Pericardium fibroblast (primary cell): ENCODE results near the gene OSBPL2. TPM values are rescaled to one million over a fixed set of nuclear protein-coding genes. Genes with fewer than 3 reads are reported as not detected.

Experiments
- total RNA-seq: library from RNA; depleted of rRNA; stranded (reverse); fragments of >200 nt; gene quantifications from 2 replicates; pipeline ENCODE4 v1.2.3, GENCODE V29; 2015

Gene OSBPL2
- total RNA-seq = 15.0 and 18.2 TPM in 2 replicates

DNA sequence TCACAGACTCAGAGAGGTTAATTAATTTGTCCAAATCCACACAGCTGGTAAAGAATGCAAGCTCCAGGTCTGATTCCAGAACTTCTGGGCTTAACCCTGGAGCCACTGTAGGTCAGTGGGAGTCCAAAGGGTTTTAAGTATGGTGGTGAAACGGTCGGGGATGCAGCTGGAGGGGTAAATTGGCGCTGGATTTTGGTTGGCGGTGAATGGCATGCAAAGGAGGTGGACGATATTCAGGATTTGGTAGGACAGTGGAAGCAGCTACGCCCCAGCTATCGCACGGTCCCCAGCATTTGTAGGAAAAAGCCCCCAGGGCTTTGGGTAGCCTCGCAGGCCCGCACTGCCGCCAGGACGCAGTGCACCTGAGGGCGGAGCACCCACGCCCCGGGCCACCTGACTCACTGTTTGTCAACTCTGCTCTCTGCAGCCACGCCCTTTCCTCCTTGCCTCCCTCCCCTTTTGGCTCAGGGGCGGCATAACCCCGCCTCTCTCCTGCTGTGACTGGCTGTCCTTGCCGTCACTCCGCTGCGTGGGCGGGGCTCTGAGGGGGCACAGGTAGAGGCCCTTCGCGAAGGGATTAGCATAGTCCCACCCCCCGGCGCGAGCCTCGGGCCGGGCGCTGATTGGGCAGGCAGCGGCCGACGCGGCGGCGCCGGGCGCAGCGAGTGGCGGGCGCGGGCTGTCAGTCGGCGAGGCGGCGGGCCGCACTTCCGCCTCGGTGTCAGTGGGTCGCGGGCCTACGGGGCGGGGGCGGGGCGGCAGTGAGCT, at the start of gene OSBPL2:
Gene OSBPL2, plus strand, starts transcription at position 721 of the 768 bp plus-strand sequence. CDS start 17,664 bp downstream, outside the sequence.

DNA sequence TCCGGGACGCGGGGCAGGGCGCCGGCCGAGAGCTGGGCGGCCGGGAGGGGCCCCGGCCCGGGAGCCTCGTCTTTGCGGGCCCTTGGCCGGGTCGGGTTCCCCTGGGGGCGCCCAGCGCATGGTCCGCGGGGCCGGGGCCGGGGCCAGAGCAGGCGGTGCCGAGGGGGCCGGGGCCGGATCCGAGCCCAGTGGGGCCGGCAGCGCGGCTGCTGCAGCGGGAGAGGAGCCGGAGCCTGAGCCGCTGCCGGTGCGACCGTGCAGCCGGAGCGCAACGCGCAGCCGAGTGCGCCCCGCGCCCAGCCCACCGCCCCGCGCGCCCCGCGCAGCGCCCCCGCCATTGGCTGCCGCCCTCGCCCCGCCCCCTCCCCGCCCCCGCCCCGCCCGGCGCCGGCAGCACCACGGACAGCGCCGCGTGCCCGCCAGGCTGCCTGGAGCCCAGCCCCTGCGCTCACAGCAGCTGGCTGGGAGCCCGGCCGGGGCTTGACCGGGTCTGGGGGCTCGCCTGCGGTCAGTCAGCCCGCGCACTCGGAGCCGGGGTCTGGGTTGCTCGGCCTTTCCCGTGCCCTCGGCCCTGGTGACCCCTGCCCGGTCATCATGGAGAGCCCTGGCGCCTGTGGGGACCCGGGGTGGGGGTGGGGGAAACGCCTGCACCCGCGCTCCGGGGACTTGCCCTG, 18.2 kb upstream of the OSBPL2 start, which contains the start of gene HRH3:
Gene HRH3, minus strand, starts transcription at position 287 of the 674 bp plus-strand sequence. CDS start 308 bp downstream, outside the sequence.

DNA sequence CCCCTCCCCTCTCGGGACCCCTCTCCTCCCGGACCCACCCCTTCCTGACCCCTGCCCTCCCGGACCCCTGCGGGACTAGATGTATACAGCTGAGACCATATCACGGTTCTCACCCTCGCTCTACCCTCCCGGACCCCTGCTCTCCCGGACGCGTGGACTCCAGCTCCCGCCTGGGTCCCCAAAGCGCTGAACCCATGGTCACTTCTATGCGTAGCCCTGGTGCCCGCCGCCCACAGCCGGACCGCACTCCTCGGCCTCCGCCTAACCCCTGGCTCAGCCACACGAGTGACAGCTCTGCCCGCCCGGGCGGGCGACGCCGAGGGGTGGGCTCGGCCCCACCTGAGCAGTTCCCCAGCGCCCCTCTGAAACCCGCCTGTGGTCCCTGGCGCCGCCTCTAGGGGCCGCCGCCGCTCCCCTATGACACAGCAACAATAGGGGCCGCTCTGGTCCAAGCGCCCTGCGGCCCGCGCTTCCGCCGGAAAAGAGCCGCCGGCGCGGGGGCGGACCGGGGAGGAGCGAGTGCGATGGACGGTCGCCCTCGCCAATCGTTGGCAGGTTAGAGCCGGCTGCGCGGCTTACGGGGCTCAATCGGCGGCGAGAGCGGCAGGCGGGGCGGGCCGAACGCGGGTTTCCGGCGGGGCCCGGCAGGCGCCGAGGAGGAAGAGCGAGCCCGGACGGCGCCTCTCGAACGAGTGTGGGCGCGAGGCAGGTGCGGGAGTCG, 64.2 kb downstream of the OSBPL2 start, which contains the start of gene ADRM1:
Gene ADRM1, plus strand, starts transcription at position 657 of the 721 bp plus-strand sequence. CDS start 572 bp downstream, outside the sequence.

Other genes starting within 250 kb of the OSBPL2 start
- gene TAF4, start 172.6 kb upstream of the OSBPL2 start, total RNA-seq = 2.8 and 4.6 TPM in 2 replicates
- gene LSM14B, start 116.0 kb upstream of the OSBPL2 start, total RNA-seq = 26.1 and 30.5 TPM in 2 replicates
- gene PSMA7, start 95.1 kb upstream of the OSBPL2 start, total RNA-seq = 254 and 307 TPM in 2 replicates
- 5.7 and 5.9 TPM in 2 replicates for gene SS18L1, start 94.8 kb upstream of the OSBPL2 start, total RNA-seq
- 22.8 and 23.6 TPM in 2 replicates for gene MTG2, start 55.5 kb upstream of the OSBPL2 start, total RNA-seq
- not detected in 2 replicates for gene HRH3, start 18.2 kb upstream of the OSBPL2 start, total RNA-seq
- gene ADRM1, start 64.5 kb downstream of the OSBPL2 start, total RNA-seq = 101 and 124 TPM in 2 replicates
- gene LAMA5, start 128.8 kb downstream of the OSBPL2 start, total RNA-seq = 41.1 and 63.5 TPM in 2 replicates
- gene RPS21, start 148.6 kb downstream of the OSBPL2 start, total RNA-seq = 1,647 and 2,319 TPM in 2 replicates
- 3.0 and 4.6 TPM in 2 replicates for gene CABLES2, start 168.8 kb downstream of the OSBPL2 start, total RNA-seq
- not detected in 2 replicates for gene RBBP8NL, start 189.0 kb downstream of the OSBPL2 start, total RNA-seq
- 0.77 and 3.6 TPM in 2 replicates for gene GATA5, start 237.5 kb downstream of the OSBPL2 start, total RNA-seq